Measurements from ENCODE around the gene ENTPD2. TPM values are rescaled to one million over a fixed set of nuclear protein-coding genes. Genes with fewer than 3 reads are reported as not detected.

ENTPD2 gene
- total and polyA plus RNA-seq, 2 of the 4 experiments (the other 2 are of a cell fraction): not detected

GRCh38 chr9:137032858-137033257 is 21.0 kb downstream of the ENTPD2 start:
- BruUV-seq (replicated peaks): no TSS peak
- no peak overlapping the region for H2AK5ac ChIP-seq (ENCODE audit: low read depth, low read length)
- ChIA-PET POLR2A (ENCODE audit: unreplicated experiment) (no interaction called here), CTCF (no interaction called here)
- in situ Hi-C loops (cut with MboI; ENCODE audit: low sequenced_read_pairs) (loop anchor here (10.0 kb wide), 1 partner anchor 248 kb away; no protein-coding TSS in a partner anchor), intact Hi-C loops (cut with micrococcal nuclease) (no loop called here), dilution Hi-C loops (cut with HindIII; ENCODE audit: low sequenced_read_pairs, unreplicated experiment) (no loop called here)
- H3K23ac ChIP-seq (ENCODE audit: low read depth, low read length): no peak overlapping the region
- H2BK15ac ChIP-seq (ENCODE audit: low read depth, low read length): no peak overlapping the region
- H2BK20ac ChIP-seq (ENCODE audit: low read depth, low read length): no peak overlapping the region
- TF ChIP-seq POLR2A (IDR thresholded peaks at IDR 0.05; ENCODE audit: low read depth, low read length): no peak
- TF ChIP-seq MAZ (IDR thresholded peaks at IDR 0.05; ENCODE audit: borderline replicate concordance, low read depth, low read length): no peak
- no peak for TF ChIP-seq CHD1 (IDR thresholded peaks at IDR 0.05; ENCODE audit: low read depth, low read length)
- TF ChIP-seq RCOR1 (IDR thresholded peaks at IDR 0.05; ENCODE audit: insufficient replicate concordance, low read length): no peak
- no peak for TF ChIP-seq MXI1 (IDR thresholded peaks at IDR 0.05; ENCODE audit: borderline replicate concordance, low read depth, low read length)
- TF ChIP-seq FOS (IDR thresholded peaks at IDR 0.05; ENCODE audit: low read depth, low read length): no peak
- TF ChIP-seq USF2 (IDR thresholded peaks at IDR 0.05; ENCODE audit: low read depth, low read length): no peak
- TF ChIP-seq ELK1 (IDR thresholded peaks at IDR 0.05; ENCODE audit: borderline replicate concordance, low read depth, low read length): no peak
- TF ChIP-seq SMC3 (IDR thresholded peaks at IDR 0.05; ENCODE audit: low read depth, low read length): no peak
- no peak overlapping the region for H3K18ac ChIP-seq (ENCODE audit: low read depth, low read length)
- H4K5ac ChIP-seq (ENCODE audit: low read depth, low read length): no peak overlapping the region
- ATAC-seq (ENCODE audit: low read depth) (no peak), DNase-seq (no peak)
- H3K4me3 ChIP-seq (ENCODE audit: insufficient read depth, low read depth, low read length): no peak overlapping the region
- H3K9me1 ChIP-seq (ENCODE audit: insufficient read depth, low read length): no peaks in the 10 kb centered on the region
- H2BK120ac ChIP-seq (ENCODE audit: low read depth, low read length): no peak overlapping the region
- no peak overlapping the region for H3K9ac ChIP-seq (ENCODE audit: low read depth, low read length)
- H2BK5ac ChIP-seq (ENCODE audit: low read depth, low read length, poor library complexity, severe bottlenecking): no peak overlapping the region
- H3K79me1 ChIP-seq (ENCODE audit: low read depth in 1 of 2, low read length in 2 of 2): no peaks in the 10 kb centered on the region
- no peaks in the 10 kb centered on the region for H3K9me3 ChIP-seq (ENCODE audit: control insufficient read depth, insufficient read depth, low read length)
- H3K14ac ChIP-seq (replicated peaks; ENCODE audit: low read depth, low read length): no peak overlapping the region
- H4K8ac ChIP-seq (ENCODE audit: low read depth in 2 of 2, low read length in 2 of 2): no peak overlapping the region
- no peaks in the 10 kb centered on the region; the same call in 1 of the 2 replicates for H4K20me1 ChIP-seq (ENCODE audit: insufficient read depth, low read length)
- H3K27ac ChIP-seq (ENCODE audit: insufficient read depth, low read length): no peak overlapping the region
- peaks cover 2% of the 10 kb centered on the region for H3K36me3 ChIP-seq (ENCODE audit: control insufficient read depth, insufficient read depth, low read length)
- no peak overlapping the region for H4K91ac ChIP-seq (ENCODE audit: insufficient read depth, low read depth, low read length)
- H2AK9ac ChIP-seq (replicated peaks; ENCODE audit: low read depth, low read length, poor library complexity): no peak overlapping the region
- peaks cover 2% of the 10 kb centered on the region; the same call in 1 of the 2 replicates for H3K27me3 ChIP-seq (ENCODE audit: control insufficient read depth, insufficient read depth, low read length)
- H2AFZ ChIP-seq (replicated peaks; ENCODE audit: low read length, poor library complexity): no peak overlapping the region
- WGBS, 2 experiments (ENCODE audit: extremely low coverage in 2 of 2, insufficient read length in 1 of 2): 10% methylated on average over 2 of the region's 10 CpGs; no CpG with 5 or more reads in 1 of the 2 experiments
- H3K4me1 ChIP-seq (ENCODE audit: control insufficient read depth, insufficient read depth, low read length): no peaks in the 10 kb centered on the region
- no peak overlapping the region for H3K4me2 ChIP-seq (ENCODE audit: low read depth, low read length)
- no peak overlapping the region for H3K56ac ChIP-seq (ENCODE audit: extremely low read depth, insufficient read depth, low read length)
- H3K4ac ChIP-seq (ENCODE audit: low read depth, low read length): no peak overlapping the region

All from IMR-90 (cell line).